Pancreas (tissue), 10 donors: Measurements from ENCODE around the gene PTEN. TPM values are rescaled to one million over a fixed set of nuclear protein-coding genes. Genes with fewer than 3 reads are reported as not detected.
"Not testable (repeated sequence)": the region's sequence is repeated elsewhere in the genome, so short reads cannot be mapped to it uniquely, and the experiment has no call there.

Source experiments
- ATAC-seq, 4 donors: fragments of 200-7000 bp; cut with Tn5 transposase; one replicate each; pipeline versions ENCODE4 v1.8.0 to v1.9.1; 2020; ENCODE audit warnings: mild to moderate bottlenecking in 4 of 4, moderate library complexity in 4 of 4
- DNase-seq, 6 donors: peaks; one replicate each; pipeline ENCODE4 v3.0.0-alpha.2; 2020
- FAIRE-seq: peaks from 2 replicates; lab custom pipeline; 2012; peaks lifted over from hg19 to GRCh38; lab: Jason Lieb, UNC
- H3K27ac ChIP-seq, 4 donors: fragments of 200-600 bp; sonication (generic); 1 replicate in 3 of 4; 2 replicates in 1 of 4; pipeline versions ENCODE4 v1.5.0 to v1.8.0; 2020
- H3K27me3 ChIP-seq, 4 donors: fragments of 200-600 bp; one replicate each; pipeline ENCODE4 v1.8.0; 2021
- H3K36me3 ChIP-seq, 3 donors: fragments of 200-600 bp; sonication (generic) in 1 of 3; one replicate each; pipeline versions ENCODE4 v1.5.0 to v1.8.0; 2020 to 2021
- H3K4me1 ChIP-seq, 3 donors: fragments of 200-600 bp; one replicate each; pipeline ENCODE4 v1.8.0; 2021
- H3K4me3 ChIP-seq, 4 donors: fragments of 200-600 bp; sonication (generic) in 2 of 4; one replicate each; pipeline versions ENCODE4 v1.5.0 to v1.8.0; 2020 to 2021
- H3K9me3 ChIP-seq, 4 donors: fragments of 200-600 bp; one replicate each; pipeline ENCODE4 v1.8.0; 2021
- CTCF ChIP-seq, 4 donors: fragments of 200-600 bp; sonication (generic) in 3 of 4; IDR thresholded peaks; one replicate each; pipeline versions ENCODE4 v1.5.0 to v1.8.0; 2021; ENCODE audit warnings: antibody characterized with exemption in 4 of 4
- WGBS, 2 donors: extraction: QIAGEN DNeasy Blood & Tissue Kit; methylation state at CpG; one replicate each; pipeline ENCODE4 v1.1.7; 2013; 5-methylcytosine and 5-hydroxymethylcytosine counted together
- intact Hi-C, 3 donors: fragments of 100-400 bp; cut with DNase I; formaldehyde crosslinking; loops; one replicate each; pipeline versions ENCODE4 v1.11.1 to v1.14.2; 2022
- polyA plus RNA-seq, 2 donors: library from polyadenylated mRNA; stranded (reverse); fragments of 200-250 nt; gene quantifications; one replicate each; pipeline ENCODE4 v1.2.3, GENCODE V29; 2013
- total RNA-seq, 6 donors: library from RNA; stranded (reverse); fragmentation: NEBNext Ultra II Directional in 4 of 6; extraction: Animal tissue kit (Norgen Biotek cat#: 25700) in 4 of 6; gene quantifications; one replicate each; pipeline versions ENCODE4 v1.2.1 to v1.2.4, GENCODE V29; 2021 to 2023
- donor health status: healthy with polysubstance abuse.
- donor health status: DM: no; HTN: no; CAD: no; lungs with moderate emphysema.
- donor health status: DM: no; HTN: no; CAD: no.
- donor health status: control.
- donor health status: control.
- donor health status: Bipolar disorder and iron deficiency.
- donor health status: DM: yes; HTN: yes; CAD: no.
- donor health status: DM: no; HTN: no; CAD: no.
- donor health status: DM: no; HTN: no; CAD: no.
- donor health status: DM: yes; HTN: yes; CAD: no.

The PTEN gene
- total and polyA plus RNA-seq, 8 donors = 19.2 to 64.1 (median 40.4) TPM

GRCh38 chr10:87845624-87845998 lies 17.8 kb upstream of the PTEN start:
- WGBS, 2 donors = 96 to 99% methylated on average over 3 of the region's 3 CpGs
- no peak for ATAC-seq
- no peaks in the 10 kb centered on the region for H3K36me3 ChIP-seq
- no peak overlapping the region for H3K27ac ChIP-seq
- H3K9me3 ChIP-seq = no peaks in the 10 kb centered on the region
- FAIRE-seq = peak; percentile 43
- H3K4me1 ChIP-seq = peaks cover 0 to 3% (median 0%) of the 10 kb centered on the region in 3 donors
- H3K27me3 ChIP-seq = no peaks in the 10 kb centered on the region
- no peak overlapping the region for H3K4me3 ChIP-seq
- no peak for DNase-seq
- intact Hi-C loops = no loop called here
- no peak for TF ChIP-seq CTCF (IDR thresholded peaks at IDR 0.05)

GRCh38 chr10:87846023-87846422 lies 17.4 kb upstream of the PTEN start:
- Histone ChIP-seq H3K27me3 (no peaks in the 10 kb centered on the region), H3K9me3 (no peaks in the 10 kb centered on the region), H3K4me1 (peaks cover 0 to 3% (median 0%) of the 10 kb centered on the region in 3 donors), H3K4me3 (no peak overlapping the region), H3K27ac (no peak overlapping the region), H3K36me3 (no peaks in the 10 kb centered on the region)
- DNase-seq (no peak), FAIRE-seq (no peak), ATAC-seq (no peak)
- TF ChIP-seq CTCF (IDR thresholded peaks at IDR 0.05) = no peak
- whole genome bisulfite sequencing, 2 donors = 66 to 68% methylated on average over 7 of the region's 7 CpGs
- intact Hi-C loops = no loop called here

GRCh38 chr10:87846711-87847110 lies 16.7 kb upstream of the PTEN start:
- DNase-seq, H3K36me3 ChIP-seq, intact Hi-C loops, FAIRE-seq, H3K9me3 ChIP-seq, H3K27ac ChIP-seq, ATAC-seq, H3K4me1 ChIP-seq, H3K27me3 ChIP-seq, H3K4me3 ChIP-seq: not testable (repeated sequence)
- WGBS, 2 donors = 93 to 94% methylated on average over 8 of the region's 8 CpGs

GRCh38 chr10:87847550-87847949 lies 15.9 kb upstream of the PTEN start:
- DNase-seq (no peak), ATAC-seq (no peak), FAIRE-seq (peak; percentile 81)
- intact Hi-C loops = no loop called here
- Histone ChIP-seq H3K4me3 (no peak overlapping the region), H3K36me3 (no peaks in the 10 kb centered on the region), H3K9me3 (no peaks in the 10 kb centered on the region), H3K27me3 (no peaks in the 10 kb centered on the region), H3K4me1 (peaks cover 0 to 3% (median 0%) of the 10 kb centered on the region in 3 donors), H3K27ac (no peak overlapping the region)
- no peak for TF ChIP-seq CTCF (IDR thresholded peaks at IDR 0.05)

- intact Hi-C loops = no loop called here
- TF ChIP-seq CTCF (IDR thresholded peaks at IDR 0.05) = no peak
- FAIRE-seq = no peak
Observed at GRCh38 chr10:87849001-87849400, 14.4 kb upstream of the PTEN start.

More at GRCh38 chr10:87849001-87849400, 14.4 kb upstream of the PTEN start:
- DNase-seq (no peak), ATAC-seq (no peak)
- Histone ChIP-seq H3K4me1 (peaks cover 0 to 3% (median 0%) of the 10 kb centered on the region in 3 donors), H3K9me3 (no peaks in the 10 kb centered on the region), H3K27ac (no peak overlapping the region), H3K27me3 (no peaks in the 10 kb centered on the region), H3K36me3 (no peaks in the 10 kb centered on the region), H3K4me3 (no peak overlapping the region)
